ENCODE data around the gene BTN1A1.

DNA sequence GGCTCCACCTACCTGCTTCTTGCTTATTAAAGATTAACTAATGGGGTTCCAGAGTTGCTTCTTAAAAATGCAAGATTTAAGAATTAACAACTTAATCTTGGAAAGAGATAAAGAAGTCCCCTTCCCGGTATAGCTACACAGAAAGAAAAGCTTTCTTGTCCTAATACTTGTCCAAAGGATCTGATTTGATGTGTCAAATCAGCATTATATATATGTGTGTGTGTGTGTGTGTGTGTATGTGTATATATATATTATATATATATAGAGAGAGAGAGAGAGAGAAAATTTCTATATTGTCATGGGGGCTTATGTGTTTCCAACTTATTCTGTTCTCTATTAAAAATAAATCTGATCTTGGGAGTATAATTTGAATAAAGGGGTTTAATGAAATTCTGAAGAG, 33.4 kb downstream of the BTN1A1 start:
- TF ChIP-seq CTCF (IDR thresholded peaks at IDR 0.05) (no peak), POLR2AphosphoS5 (IDR thresholded peaks at IDR 0.05) (no peak), POLR2A (IDR thresholded peaks at IDR 0.05) (no peak)

Data from upper lobe of left lung (tissue), 4 donors.